WERI-Rb-1 (cell line): ENCODE data around the gene RRAGD.

Experiments
- DNase-seq: peaks from one replicate; pipeline ENCODE4 v3.0.0-alpha.2; 2020
- H3K27ac ChIP-seq: fragments of 250-450 bp; sonication (Bioruptor Pico); 2 replicates; pipeline ENCODE4 v1.5.1; 2020; ENCODE audit warnings: mild to moderate bottlenecking, moderate library complexity
- H3K27me3 ChIP-seq: fragments of 250-450 bp; sonication (Bioruptor Pico); 2 replicates; pipeline ENCODE4 v1.5.1; 2021; ENCODE audit warnings: mild to moderate bottlenecking, low read depth, moderate library complexity; ENCODE audit not compliant: insufficient read depth, severe bottlenecking
- H3K36me3 ChIP-seq: fragments of 250-450 bp; sonication (Bioruptor Pico); 2 replicates; pipeline ENCODE4 v1.5.1; 2020; ENCODE audit warnings: mild to moderate bottlenecking, moderate library complexity
- H3K4me3 ChIP-seq: 2 replicates; pipeline ENCODE4 v1.5.1; 2011; ENCODE audit warnings: low read depth, mild to moderate bottlenecking, control low read depth, low read length
- H3K9me3 ChIP-seq: fragments of 250-450 bp; sonication (Bioruptor Pico); 2 replicates; pipeline ENCODE4 v1.5.1; 2021; ENCODE audit warnings: mild to moderate bottlenecking, moderate library complexity; ENCODE audit not compliant: severe bottlenecking
- TF ChIP-seq, protein P1 (sequence below): IDR thresholded peaks from 2 replicates; pipeline ENCODE4 v1.5.1; 2011; ENCODE audit warnings: low read depth, mild to moderate bottlenecking, control low read depth, inconsistent platforms, low read length

RRAGD gene

GRCh38 chr6:89364586-89364985 is 47.5 kb downstream of the RRAGD start:
- DNase-seq = no peak
- Histone ChIP-seq H3K27me3 (no peaks in the 10 kb centered on the region), H3K9me3 (no peaks in the 10 kb centered on the region), H3K4me3 (no peak overlapping the region), H3K27ac (no peak overlapping the region), H3K36me3 (peaks cover 6% of the 10 kb centered on the region; the same call in 1 of the 2 replicates)
- TF ChIP-seq, protein P1, sequence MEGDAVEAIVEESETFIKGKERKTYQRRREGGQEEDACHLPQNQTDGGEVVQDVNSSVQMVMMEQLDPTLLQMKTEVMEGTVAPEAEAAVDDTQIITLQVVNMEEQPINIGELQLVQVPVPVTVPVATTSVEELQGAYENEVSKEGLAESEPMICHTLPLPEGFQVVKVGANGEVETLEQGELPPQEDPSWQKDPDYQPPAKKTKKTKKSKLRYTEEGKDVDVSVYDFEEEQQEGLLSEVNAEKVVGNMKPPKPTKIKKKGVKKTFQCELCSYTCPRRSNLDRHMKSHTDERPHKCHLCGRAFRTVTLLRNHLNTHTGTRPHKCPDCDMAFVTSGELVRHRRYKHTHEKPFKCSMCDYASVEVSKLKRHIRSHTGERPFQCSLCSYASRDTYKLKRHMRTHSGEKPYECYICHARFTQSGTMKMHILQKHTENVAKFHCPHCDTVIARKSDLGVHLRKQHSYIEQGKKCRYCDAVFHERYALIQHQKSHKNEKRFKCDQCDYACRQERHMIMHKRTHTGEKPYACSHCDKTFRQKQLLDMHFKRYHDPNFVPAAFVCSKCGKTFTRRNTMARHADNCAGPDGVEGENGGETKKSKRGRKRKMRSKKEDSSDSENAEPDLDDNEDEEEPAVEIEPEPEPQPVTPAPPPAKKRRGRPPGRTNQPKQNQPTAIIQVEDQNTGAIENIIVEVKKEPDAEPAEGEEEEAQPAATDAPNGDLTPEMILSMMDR = no peak

- H3K27ac ChIP-seq = no peak overlapping the region
- H3K4me3 ChIP-seq = no peak overlapping the region
- DNase-seq = no peak
- no peaks in the 10 kb centered on the region for H3K36me3 ChIP-seq
- TF ChIP-seq, protein P1 = no peak
- no peaks in the 10 kb centered on the region for H3K9me3 ChIP-seq
- no peaks in the 10 kb centered on the region for H3K27me3 ChIP-seq
Observed at GRCh38 chr6:89361171-89361570, 50.9 kb downstream of the RRAGD start.

- no peaks in the 10 kb centered on the region for H3K27me3 ChIP-seq
- TF ChIP-seq, protein P1 = no peak
- H3K27ac ChIP-seq = no peak overlapping the region
- H3K36me3 ChIP-seq = no peaks in the 10 kb centered on the region
- H3K9me3 ChIP-seq = no peaks in the 10 kb centered on the region
- DNase-seq = no peak
- no peak overlapping the region for H3K4me3 ChIP-seq
Observed at GRCh38 chr6:89360415-89360999, 51.6 kb downstream of the RRAGD start.

DNA sequence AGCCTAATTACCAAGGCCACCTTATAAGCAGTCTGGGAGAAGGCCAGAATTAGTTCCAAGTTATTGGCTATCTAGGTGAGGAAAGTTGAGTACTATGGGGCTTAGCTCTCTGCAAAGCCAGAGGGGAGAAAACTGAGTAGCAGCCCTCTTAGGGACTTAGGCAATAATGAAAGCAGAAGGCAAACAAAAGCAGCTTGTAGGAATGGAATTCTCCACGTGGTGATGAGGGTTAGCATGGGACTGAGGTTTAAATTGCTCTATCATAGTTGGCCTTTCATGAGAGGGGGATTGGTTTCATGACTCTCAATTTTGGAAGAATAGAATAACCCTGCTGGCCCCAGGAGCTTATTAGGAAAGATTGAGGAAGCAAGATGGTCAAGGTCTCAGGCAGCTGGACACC is 52.5 kb downstream of the RRAGD start:
- H3K36me3 ChIP-seq = no peaks in the 10 kb centered on the region
- TF ChIP-seq, protein P1 = no peak
- DNase-seq = no peak
- H3K27me3 ChIP-seq = no peaks in the 10 kb centered on the region
- H3K4me3 ChIP-seq = no peak overlapping the region
- no peak overlapping the region for H3K27ac ChIP-seq
- no peaks in the 10 kb centered on the region for H3K9me3 ChIP-seq

DNA sequence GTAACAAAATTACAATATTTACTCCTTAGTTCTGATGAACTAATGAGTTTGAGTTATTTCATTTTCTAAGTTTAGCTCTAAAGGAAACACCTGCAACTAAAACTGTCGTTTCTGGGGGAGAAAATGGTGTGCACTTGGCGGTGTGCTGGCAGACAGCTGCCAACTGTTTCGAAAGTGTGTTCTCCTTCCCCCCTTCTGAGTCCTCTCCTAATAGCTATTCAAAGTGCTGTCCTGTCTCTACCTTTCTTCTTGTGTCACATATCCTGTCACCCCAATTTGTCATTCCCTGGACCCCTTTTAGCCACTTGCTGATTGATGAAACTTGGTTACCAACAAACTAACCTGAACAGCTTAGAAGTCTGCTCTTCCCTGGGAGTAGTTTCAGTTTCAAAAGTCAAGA is 54.7 kb downstream of the RRAGD start:
- no peaks in the 10 kb centered on the region for H3K27me3 ChIP-seq
- no peak overlapping the region for H3K4me3 ChIP-seq
- no peaks in the 10 kb centered on the region for H3K36me3 ChIP-seq
- H3K9me3 ChIP-seq = no peaks in the 10 kb centered on the region
- no peak for DNase-seq
- H3K27ac ChIP-seq = no peak overlapping the region
- TF ChIP-seq, protein P1 = no peak

DNA sequence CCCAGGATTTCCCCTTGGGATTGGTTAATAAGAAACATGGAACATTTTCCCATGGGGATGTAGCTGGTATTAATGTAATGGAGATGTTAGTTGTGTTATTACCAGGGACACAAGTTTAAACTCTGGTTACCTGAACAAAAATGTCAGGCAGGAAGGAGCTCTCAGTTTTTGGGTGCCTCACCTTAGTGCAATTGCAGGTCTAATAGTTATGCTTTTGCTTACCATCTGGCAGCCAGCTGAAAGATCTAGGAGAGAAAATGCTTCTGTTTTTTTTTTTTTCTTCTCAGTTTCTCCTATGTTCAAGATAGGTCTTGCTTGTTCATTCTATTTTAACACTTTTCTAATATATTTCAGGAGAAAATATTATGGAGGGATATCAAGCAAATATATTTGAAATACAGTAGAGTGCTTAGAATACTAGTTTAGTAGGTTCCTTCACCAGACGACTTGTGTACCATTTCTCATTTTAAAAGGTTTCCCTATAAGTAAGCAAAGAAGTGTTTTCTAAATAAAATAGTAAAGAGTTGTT is 55.4 kb downstream of the RRAGD start:
- TF ChIP-seq, protein P1 = no peak
- H3K27ac ChIP-seq = no peak overlapping the region
- DNase-seq = no peak
- no peak overlapping the region for H3K4me3 ChIP-seq
- H3K9me3 ChIP-seq = no peaks in the 10 kb centered on the region
- H3K36me3 ChIP-seq = no peaks in the 10 kb centered on the region
- H3K27me3 ChIP-seq = no peaks in the 10 kb centered on the region
